ENCODE measurements around the gene TCF4.

The TCF4 gene

GRCh38 chr18:55405893-55406406 lies 182.0 kb downstream of the TCF4 start:
- TF ChIP-seq, protein P1, sequence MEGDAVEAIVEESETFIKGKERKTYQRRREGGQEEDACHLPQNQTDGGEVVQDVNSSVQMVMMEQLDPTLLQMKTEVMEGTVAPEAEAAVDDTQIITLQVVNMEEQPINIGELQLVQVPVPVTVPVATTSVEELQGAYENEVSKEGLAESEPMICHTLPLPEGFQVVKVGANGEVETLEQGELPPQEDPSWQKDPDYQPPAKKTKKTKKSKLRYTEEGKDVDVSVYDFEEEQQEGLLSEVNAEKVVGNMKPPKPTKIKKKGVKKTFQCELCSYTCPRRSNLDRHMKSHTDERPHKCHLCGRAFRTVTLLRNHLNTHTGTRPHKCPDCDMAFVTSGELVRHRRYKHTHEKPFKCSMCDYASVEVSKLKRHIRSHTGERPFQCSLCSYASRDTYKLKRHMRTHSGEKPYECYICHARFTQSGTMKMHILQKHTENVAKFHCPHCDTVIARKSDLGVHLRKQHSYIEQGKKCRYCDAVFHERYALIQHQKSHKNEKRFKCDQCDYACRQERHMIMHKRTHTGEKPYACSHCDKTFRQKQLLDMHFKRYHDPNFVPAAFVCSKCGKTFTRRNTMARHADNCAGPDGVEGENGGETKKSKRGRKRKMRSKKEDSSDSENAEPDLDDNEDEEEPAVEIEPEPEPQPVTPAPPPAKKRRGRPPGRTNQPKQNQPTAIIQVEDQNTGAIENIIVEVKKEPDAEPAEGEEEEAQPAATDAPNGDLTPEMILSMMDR (IDR thresholded peaks at IDR 0.05; ENCODE audit: control extremely low read depth, extremely low read depth, low read depth, missing control alignments): no peak
- ChIA-PET POLR2A (no interaction called here), CTCF (interaction anchor here (2.0 kb wide), 1 partner anchor 10 kb away, joined by 9 read pairs; no protein-coding TSS in a partner anchor)
- DNase-seq (ENCODE audit: extremely low spot score): no peak

GRCh38 chr18:55405475-55405874 lies 182.5 kb downstream of the TCF4 start:
- CTCF ChIA-PET: interaction anchor here (1.0 kb wide), 1 partner anchor 10 kb away, joined by 4 read pairs; no protein-coding TSS in a partner anchor
- TF ChIP-seq, protein P1 (IDR thresholded peaks at IDR 0.05; ENCODE audit: control extremely low read depth, extremely low read depth, low read depth, missing control alignments): no peak
- no peak for DNase-seq (ENCODE audit: extremely low spot score)
- POLR2A ChIA-PET: no interaction called here

DNA sequence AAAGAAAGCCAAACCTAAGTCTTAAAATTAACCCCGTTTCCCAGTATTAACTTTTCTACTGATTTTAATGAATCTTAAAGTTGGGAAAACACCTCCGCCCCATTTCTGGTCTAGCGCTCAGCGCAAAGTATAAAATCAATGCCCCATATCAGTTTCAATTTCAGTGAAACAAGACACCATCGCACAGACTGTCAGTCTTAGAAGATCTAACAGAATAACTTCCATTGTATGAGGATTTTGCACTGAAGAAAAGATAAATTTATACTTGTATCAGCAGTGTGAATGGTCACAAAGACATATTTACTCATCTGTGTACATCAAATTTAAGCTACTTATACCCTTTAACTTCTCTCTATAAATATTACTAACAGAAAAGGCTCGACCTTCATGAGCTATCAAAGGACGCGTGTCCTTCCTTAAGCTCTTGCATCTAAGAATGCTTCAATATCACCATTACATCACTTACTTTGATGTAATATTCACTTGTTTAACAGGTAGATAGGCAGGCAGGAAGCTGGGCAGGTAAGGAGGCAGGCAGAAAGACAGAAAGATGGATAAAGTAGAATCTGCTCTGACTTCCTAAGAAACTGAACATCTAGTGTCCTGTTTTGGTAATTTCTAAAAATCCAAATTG lies 183.0 kb downstream of the TCF4 start:
- ChIA-PET CTCF (interaction anchor here (1.0 kb wide), 1 partner anchor 10 kb away, joined by 4 read pairs; no protein-coding TSS in a partner anchor), POLR2A (no interaction called here)
- DNase-seq (ENCODE audit: extremely low spot score): no peak
- TF ChIP-seq, protein P1 (IDR thresholded peaks at IDR 0.05; ENCODE audit: control extremely low read depth, extremely low read depth, low read depth, missing control alignments): no peak

GRCh38 chr18:55404136-55404830 lies 183.7 kb downstream of the TCF4 start:
- TF ChIP-seq, protein P1 (IDR thresholded peaks at IDR 0.05; ENCODE audit: control extremely low read depth, extremely low read depth, low read depth, missing control alignments): no peak
- DNase-seq (ENCODE audit: extremely low spot score): no peak
- ChIA-PET POLR2A (no interaction called here), CTCF (interaction anchor here (1.0 kb wide), 1 partner anchor 11 kb away, joined by 4 read pairs; no protein-coding TSS in a partner anchor)

- DNase-seq (ENCODE audit: extremely low spot score): no peak
- TF ChIP-seq, protein P1 (IDR thresholded peaks at IDR 0.05; ENCODE audit: control extremely low read depth, extremely low read depth, low read depth, missing control alignments): no peak
- POLR2A ChIA-PET: no interaction called here
- CTCF ChIA-PET: no interaction called here
Observed at GRCh38 chr18:55403421-55403949, 184.5 kb downstream of the TCF4 start.

DNA sequence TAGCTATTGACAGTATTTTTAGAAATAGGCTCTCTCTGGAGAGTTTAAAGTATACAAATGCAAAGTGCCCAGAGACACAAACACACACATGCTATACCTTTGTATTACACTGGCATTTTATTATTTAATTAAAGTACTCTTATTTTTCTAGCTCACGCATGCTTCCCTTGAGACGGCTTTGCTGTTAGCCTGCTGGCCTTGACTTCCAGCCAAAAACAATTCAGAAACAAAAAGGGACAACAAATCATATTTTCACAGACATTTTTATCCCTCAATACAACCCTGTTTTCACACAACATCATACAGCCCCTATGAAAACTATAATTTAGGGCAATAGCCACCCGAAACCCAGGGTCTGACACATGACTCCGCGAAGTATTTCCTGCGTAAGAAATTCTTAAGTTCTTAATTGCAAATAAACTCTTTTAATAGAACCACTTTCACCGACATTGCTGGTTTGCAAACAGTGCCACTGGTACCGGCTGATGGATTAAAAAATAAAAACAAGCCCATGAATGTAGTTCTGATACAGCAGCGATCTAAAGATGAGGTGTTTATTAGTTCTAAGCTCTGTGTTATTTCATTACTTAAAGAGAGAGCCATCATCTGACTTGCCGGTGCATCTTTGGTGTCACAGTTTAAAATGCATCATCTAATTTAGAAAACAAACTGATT lies 185.1 kb downstream of the TCF4 start:
- no peak for DNase-seq (ENCODE audit: extremely low spot score)
- ChIA-PET POLR2A (no interaction called here), CTCF (interaction anchor here (1.2 to 1.6 kb wide), 2 partner anchors 13 to 18 kb away, joined by 3 to 7 read pairs; no protein-coding TSS in a partner anchor)
- TF ChIP-seq, protein P1 (IDR thresholded peaks at IDR 0.05; ENCODE audit: control extremely low read depth, extremely low read depth, low read depth, missing control alignments): no peak
